H9 (cell line): ENCODE results near the gene PFKP. TPM values are rescaled to one million over a fixed set of nuclear protein-coding genes. Genes with fewer than 3 reads are reported as not detected.
"Not testable (repeated sequence)": the region's sequence is repeated elsewhere in the genome, so short reads cannot be mapped to it uniquely, and the experiment has no call there.

ENCODE experiments used
- DNase-seq: peaks from one replicate; pipeline ENCODE4 v3.0.0-alpha.2; 2017
- H2AFZ ChIP-seq: one replicate; pipeline ENCODE4 v1.6.1; 2013; ENCODE audit warnings: mild to moderate bottlenecking, low read length, control low read depth, moderate library complexity
- H2AK5ac ChIP-seq: 2 replicates; pipeline ENCODE4 v1.6.1; 2013; ENCODE audit warnings: low read length, control low read depth, mixed read lengths; ENCODE audit not compliant: insufficient read length
- H2BK120ac ChIP-seq: one replicate; pipeline ENCODE4 v1.6.1; 2013; ENCODE audit warnings: low read depth, mild to moderate bottlenecking, low read length, control low read depth, inconsistent platforms; ENCODE audit not compliant: poor library complexity, severe bottlenecking
- H2BK12ac ChIP-seq: 2 replicates; pipeline ENCODE4 v1.6.1; 2013; ENCODE audit warnings: low read length, control low read depth, mixed read lengths, low read depth; ENCODE audit not compliant: insufficient read length
- H2BK15ac ChIP-seq: 2 replicates; pipeline ENCODE4 v1.6.1; 2013; ENCODE audit warnings: low read depth, low read length, control low read depth
- H2BK20ac ChIP-seq: one replicate; pipeline ENCODE4 v1.6.1; 2013; ENCODE audit warnings: low read depth, mild to moderate bottlenecking, low read length, control low read depth, inconsistent platforms; ENCODE audit not compliant: poor library complexity, severe bottlenecking
- H2BK5ac ChIP-seq: 2 replicates; pipeline ENCODE4 v1.6.1; 2013; ENCODE audit warnings: low read length, control low read depth, mixed read lengths; ENCODE audit not compliant: insufficient read length
- H3K14ac ChIP-seq: 2 replicates; pipeline ENCODE4 v1.6.1; 2013; ENCODE audit warnings: low read length, control low read depth; ENCODE audit not compliant: insufficient read depth
- H3K18ac ChIP-seq: 2 replicates; pipeline ENCODE4 v1.6.1; 2013; ENCODE audit warnings: low read depth, mild to moderate bottlenecking, mixed read lengths, low read length, control low read depth; ENCODE audit not compliant: insufficient read length
- H3K23ac ChIP-seq: 2 replicates; pipeline ENCODE4 v1.6.1; 2013; ENCODE audit warnings: low read length, control low read depth, mixed read lengths, low read depth; ENCODE audit not compliant: insufficient read length
- H3K23me2 ChIP-seq: 2 replicates; pipeline ENCODE4 v1.6.1; 2013; ENCODE audit warnings: low read depth, mild to moderate bottlenecking, mixed read lengths, low read length, control low read depth; ENCODE audit not compliant: insufficient read length, poor library complexity, severe bottlenecking
- H3K27ac ChIP-seq: 2 replicates; pipeline ENCODE4 v1.5.1; 2013; ENCODE audit warnings: low read length, control low read depth, mixed read lengths, low read depth; ENCODE audit not compliant: insufficient read length
- H3K27me3 ChIP-seq: 2 replicates; pipeline ENCODE4 v1.6.1; 2013; ENCODE audit warnings: low read length, control low read depth, inconsistent platforms; ENCODE audit not compliant: insufficient read depth
- H3K4ac ChIP-seq: 2 replicates; pipeline ENCODE4 v1.6.1; 2013; ENCODE audit warnings: low read depth, mild to moderate bottlenecking, control low read depth, inconsistent platforms, low read length, moderate library complexity
- H3K4me1 ChIP-seq: 2 replicates; pipeline ENCODE4 v1.6.1; 2013; ENCODE audit warnings: low read length, control low read depth, inconsistent platforms; ENCODE audit not compliant: insufficient read depth
- H3K4me2 ChIP-seq: 2 replicates; pipeline ENCODE4 v1.6.1; 2013; ENCODE audit warnings: low read length, control low read depth, mixed read lengths; ENCODE audit not compliant: insufficient read length, insufficient read depth
- H3K56ac ChIP-seq: 2 replicates; pipeline ENCODE4 v1.6.1; 2013; ENCODE audit warnings: low read depth, mild to moderate bottlenecking, mixed read lengths, low read length, control low read depth; ENCODE audit not compliant: insufficient read length
- H3K79me1 ChIP-seq: 2 replicates; pipeline ENCODE4 v1.6.1; 2013; ENCODE audit warnings: low read depth, mild to moderate bottlenecking, moderate library complexity, low read length, control low read depth, inconsistent platforms; ENCODE audit not compliant: insufficient read depth, poor library complexity, severe bottlenecking
- H3K79me2 ChIP-seq: 2 replicates; pipeline ENCODE4 v1.6.1; 2013; ENCODE audit warnings: low read length, control low read depth, inconsistent platforms; ENCODE audit not compliant: insufficient read depth
- H3K9ac ChIP-seq: 2 replicates; pipeline ENCODE4 v1.6.1; 2013; ENCODE audit warnings: low read length, control low read depth, mixed read lengths; ENCODE audit not compliant: insufficient read length; ENCODE audit errors: extremely low read depth
- H3K9me3 ChIP-seq: one replicate; pipeline ENCODE4 v1.6.1; 2013; ENCODE audit warnings: low read depth, low read length, inconsistent platforms; ENCODE audit not compliant: control insufficient read depth
- H3T11ph ChIP-seq: one replicate; pipeline ENCODE4 v1.6.1; 2013; ENCODE audit warnings: mild to moderate bottlenecking, low read length, control low read depth, inconsistent platforms
- H4K20me1 ChIP-seq: one replicate; pipeline ENCODE4 v1.6.1; 2013; ENCODE audit not compliant: control insufficient read depth, insufficient read length, insufficient read depth
- H4K5ac ChIP-seq: 2 replicates; pipeline ENCODE4 v1.6.1; 2013; ENCODE audit warnings: low read depth, mild to moderate bottlenecking, mixed read lengths, low read length, control low read depth; ENCODE audit not compliant: insufficient read length
- H4K8ac ChIP-seq: replicated peaks from 2 replicates; pipeline ENCODE4 v1.6.1; 2013; ENCODE audit warnings: low read length, control low read depth, mixed read lengths, low read depth; ENCODE audit not compliant: insufficient read length
- H4K91ac ChIP-seq: 2 replicates; pipeline ENCODE4 v1.6.1; 2013; ENCODE audit warnings: low read depth, mild to moderate bottlenecking, moderate library complexity, mixed read lengths, low read length, control low read depth; ENCODE audit not compliant: insufficient read length
- H3K27ac Mint-ChIP-seq, 3 experiments: 2 replicates in 2 of 3; 3 replicates in 1 of 3; pipeline ENCODE4 v1.8.0; 2020 to 2021; ENCODE audit warnings: mixed read lengths in 3 of 3, mild to moderate bottlenecking in 1 of 3, moderate library complexity in 1 of 3
- H3K27me3 Mint-ChIP-seq: 2 replicates; pipeline ENCODE4 v1.8.0; 2021; ENCODE audit warnings: low read depth, mild to moderate bottlenecking, moderate library complexity, mixed read lengths
- H3K36me3 Mint-ChIP-seq, 3 experiments: 2 replicates in 2 of 3; 3 replicates in 1 of 3; pipeline ENCODE4 v1.8.0; 2020 to 2021; ENCODE audit warnings: low read depth in 3 of 3, mixed read lengths in 3 of 3; ENCODE audit not compliant: insufficient read depth in 1 of 3
- H3K4me1 Mint-ChIP-seq, 2 experiments: 2 replicates each; pipeline ENCODE4 v1.8.0; 2020; ENCODE audit warnings: mixed read lengths in 2 of 2
- H3K4me3 Mint-ChIP-seq, 2 experiments: 2 replicates in 1 of 2; 3 replicates in 1 of 2; pipeline ENCODE4 v1.8.0; 2020 to 2021; ENCODE audit warnings: mild to moderate bottlenecking in 2 of 2, mixed read lengths in 2 of 2, moderate library complexity in 1 of 2
- H3K9me3 Mint-ChIP-seq, 2 experiments: 2 replicates in 1 of 2; 3 replicates in 1 of 2; pipeline ENCODE4 v1.8.0; 2020; ENCODE audit warnings: mild to moderate bottlenecking in 2 of 2, mixed read lengths in 2 of 2, moderate library complexity in 1 of 2
- WGBS: extraction: QIAGEN DNeasy Blood & Tissue Kit; methylation state at CpG from one replicate; pipeline ENCODE4 v1.1.7; 2013; ENCODE audit warnings: missing lambda C conversion rate, low lambda C conversion rate, mixed read lengths; ENCODE audit not compliant: insufficient read length; ENCODE audit errors: extremely low coverage; 5-methylcytosine and 5-hydroxymethylcytosine counted together
- total RNA-seq: library from RNA; stranded (reverse); gene quantifications from 2 replicates; pipeline ENCODE4 v1.2.1, GENCODE V29; 2021
- TF ChIP-seq, protein P1 (sequence below): fragments of 200-600 bp; sonication (generic); conservative IDR thresholded peaks from 3 replicates; pipeline ENCODE4 v1.8.0; 2021; ENCODE audit warnings: antibody characterized with exemption, mild to moderate bottlenecking

Gene PFKP
- total RNA-seq, 1 experiment from 2014 or later: 145 TPM

DNA sequence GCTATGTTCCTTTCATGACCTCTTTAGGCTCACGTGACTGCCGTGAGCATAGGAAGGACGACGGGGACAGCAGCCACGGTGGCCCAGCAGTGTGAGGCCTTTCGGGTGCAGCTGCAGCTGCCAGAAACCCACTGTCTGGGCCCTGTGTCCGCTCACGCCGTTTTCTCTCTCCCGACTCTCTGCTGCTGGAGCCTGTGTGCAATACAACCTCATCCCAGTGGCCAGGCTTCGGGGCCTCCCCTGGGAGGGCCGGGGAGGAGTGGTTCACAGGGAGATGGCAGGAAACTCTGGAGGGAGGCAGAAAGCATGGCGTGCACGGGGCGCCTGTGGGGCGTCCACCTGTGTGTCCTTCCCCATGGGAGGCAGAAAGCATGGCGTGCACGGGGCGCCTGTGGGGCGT is 38.6 kb downstream of the PFKP start:
- Histone ChIP-seq H2AFZ (no peak overlapping the region), H2BK120ac (no peak overlapping the region), H4K8ac (no peak overlapping the region), H4K20me1 (no peaks in the 10 kb centered on the region), H3K18ac (no peak overlapping the region), H3K79me1 (no peaks in the 10 kb centered on the region), H3K4ac (no peak overlapping the region), H4K91ac (no peak overlapping the region), H2BK12ac (no peak overlapping the region), H3K23me2 (no peaks in the 10 kb centered on the region), H2BK20ac (no peak overlapping the region), H4K5ac (no peak overlapping the region), H3K9me3 (no peaks in the 10 kb centered on the region), H2BK15ac (no peak overlapping the region), H2BK5ac (no peak overlapping the region), H3K56ac (no peak overlapping the region), H3K27me3 (no peaks in the 10 kb centered on the region), H2AK5ac (no peak overlapping the region), H3T11ph (no peak overlapping the region), H3K14ac (no peak overlapping the region), H3K23ac (no peak overlapping the region), H3K4me1 (no peaks in the 10 kb centered on the region; the same call in 1 of the 2 replicates), H3K79me2 (no peaks in the 10 kb centered on the region), H3K4me2 (no peak overlapping the region), H3K9ac (no peak overlapping the region), H3K27ac (no peak overlapping the region)
- Mint-ChIP-seq H3K36me3 (peaks cover 57 to 84% (median 83%) of the 10 kb centered on the region in 3 experiments), H3K27me3 (no peaks in the 10 kb centered on the region), H3K4me1 (peaks cover 7 to 8% of the 10 kb centered on the region in 2 experiments), H3K27ac (peak overlapping the region in 1 of 3 experiments; percentile 53; a peak in 1 of 7 replicates), H3K9me3 (no peaks in the 10 kb centered on the region), H3K4me3 (no peak overlapping the region)
- DNase-seq: no peak
- TF ChIP-seq, protein P1, sequence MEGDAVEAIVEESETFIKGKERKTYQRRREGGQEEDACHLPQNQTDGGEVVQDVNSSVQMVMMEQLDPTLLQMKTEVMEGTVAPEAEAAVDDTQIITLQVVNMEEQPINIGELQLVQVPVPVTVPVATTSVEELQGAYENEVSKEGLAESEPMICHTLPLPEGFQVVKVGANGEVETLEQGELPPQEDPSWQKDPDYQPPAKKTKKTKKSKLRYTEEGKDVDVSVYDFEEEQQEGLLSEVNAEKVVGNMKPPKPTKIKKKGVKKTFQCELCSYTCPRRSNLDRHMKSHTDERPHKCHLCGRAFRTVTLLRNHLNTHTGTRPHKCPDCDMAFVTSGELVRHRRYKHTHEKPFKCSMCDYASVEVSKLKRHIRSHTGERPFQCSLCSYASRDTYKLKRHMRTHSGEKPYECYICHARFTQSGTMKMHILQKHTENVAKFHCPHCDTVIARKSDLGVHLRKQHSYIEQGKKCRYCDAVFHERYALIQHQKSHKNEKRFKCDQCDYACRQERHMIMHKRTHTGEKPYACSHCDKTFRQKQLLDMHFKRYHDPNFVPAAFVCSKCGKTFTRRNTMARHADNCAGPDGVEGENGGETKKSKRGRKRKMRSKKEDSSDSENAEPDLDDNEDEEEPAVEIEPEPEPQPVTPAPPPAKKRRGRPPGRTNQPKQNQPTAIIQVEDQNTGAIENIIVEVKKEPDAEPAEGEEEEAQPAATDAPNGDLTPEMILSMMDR: no peak
- no CpG with 5 or more reads among the region's 20 CpGs for WGBS

DNA sequence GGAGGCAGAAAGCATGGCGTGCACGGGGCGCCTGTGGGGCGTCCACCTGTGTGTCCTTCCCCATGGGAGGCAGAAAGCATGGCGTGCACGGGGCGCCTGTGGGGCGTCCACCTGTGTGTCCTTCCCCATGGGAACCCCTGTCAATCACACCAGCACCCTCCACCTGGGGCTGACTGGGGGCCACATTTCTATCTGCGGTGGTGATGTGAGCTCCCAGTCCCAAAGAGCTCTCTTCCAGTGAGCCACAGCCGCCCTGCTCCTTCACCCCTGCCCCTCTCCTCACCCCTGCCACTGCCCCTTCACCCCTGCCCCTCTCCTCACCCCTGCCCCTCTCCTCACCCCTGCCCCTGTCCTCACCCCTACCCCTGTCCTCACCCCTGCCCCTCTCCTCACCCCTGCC is 39.0 kb downstream of the PFKP start:
- not testable (repeated sequence) for H3K4ac ChIP-seq, H2AFZ ChIP-seq, H2BK5ac ChIP-seq, H2BK20ac ChIP-seq, H2BK120ac ChIP-seq, H3K9me3 Mint-ChIP-seq, H3K23ac ChIP-seq, H3K27ac Mint-ChIP-seq, H3K23me2 ChIP-seq, H3K79me2 ChIP-seq, H4K91ac ChIP-seq, H3T11ph ChIP-seq, H3K4me3 Mint-ChIP-seq, H2AK5ac ChIP-seq, H3K4me1 Mint-ChIP-seq, H3K4me1 ChIP-seq, H2BK15ac ChIP-seq, DNase-seq, H4K5ac ChIP-seq, H3K18ac ChIP-seq, H3K9me3 ChIP-seq, H4K20me1 ChIP-seq, H3K27me3 Mint-ChIP-seq, H3K14ac ChIP-seq, H3K56ac ChIP-seq, H3K4me2 ChIP-seq, H3K27ac ChIP-seq, H3K27me3 ChIP-seq, H4K8ac ChIP-seq, H3K79me1 ChIP-seq, H3K9ac ChIP-seq, H2BK12ac ChIP-seq
- peaks cover 56 to 84% (median 83%) of the 10 kb centered on the region in 3 experiments for H3K36me3 Mint-ChIP-seq
- WGBS: no CpG with 5 or more reads among the region's 10 CpGs
